Left ventricle myocardium inferior (tissue), 1 donor: ENCODE data around the gene SRPX. TPM values are rescaled to one million over a fixed set of nuclear protein-coding genes. Genes with fewer than 3 reads are reported as not detected.
A peak's percentile ranks its signal among the peaks of the same experiment; 100 is the strongest.

Experiments
- DNase-seq: peaks from one replicate; pipeline ENCODE4 v3.0.0-alpha.2; 2020
- H3K27ac ChIP-seq: fragments of 200-600 bp; replicated peaks from 2 replicates; pipeline ENCODE4 v1.8.0; 2021
- H3K27me3 ChIP-seq: fragments of 200-600 bp; 2 replicates; pipeline ENCODE4 v1.8.0; 2021; ENCODE audit warnings: low read depth
- H3K36me3 ChIP-seq: fragments of 200-600 bp; 2 replicates; pipeline ENCODE4 v1.8.0; 2021
- H3K4me1 ChIP-seq: fragments of 200-600 bp; 2 replicates; pipeline ENCODE4 v1.8.0; 2021
- H3K4me3 ChIP-seq: fragments of 200-600 bp; 2 replicates; pipeline ENCODE4 v1.8.0; 2021; ENCODE audit warnings: mild to moderate bottlenecking, moderate library complexity
- H3K9me3 ChIP-seq: fragments of 200-600 bp; replicated peaks from 2 replicates; pipeline ENCODE4 v1.8.0; 2021
- CTCF ChIP-seq: fragments of 200-600 bp; IDR thresholded peaks from 2 replicates; pipeline ENCODE4 v1.8.0; 2021; ENCODE audit warnings: antibody characterized with exemption, mild to moderate bottlenecking, borderline replicate concordance
- intact Hi-C: fragments of 100-400 bp; cut with micrococcal nuclease; formaldehyde crosslinking; loops from one replicate; pipeline ENCODE4 v1.11.0; 2022
- total RNA-seq: library from RNA; stranded (reverse); fragmentation: NEBNext Ultra II Directional; extraction: Animal tissue kit (Norgen Biotek cat#: 25700); gene quantifications from one replicate; pipeline ENCODE4 v1.2.1, GENCODE V29; 2021
- donor health status: DM: no; HTN: yes; CAD: no; lungs with severe emphysema.

SRPX gene
- total RNA-seq, 1 donor from 2014 or later, result 55.9 TPM

- intact Hi-C loops, result no loop called here
- Histone ChIP-seq H3K4me3 (no peak overlapping the region), H3K27me3 (no peaks in the 10 kb centered on the region), H3K27ac (peak overlapping the region; percentile 59), H3K9me3 (no peaks in the 10 kb centered on the region), H3K4me1 (peaks cover 12% of the 10 kb centered on the region), H3K36me3 (no peaks in the 10 kb centered on the region)
- no peak for TF ChIP-seq CTCF
- no peak for DNase-seq
Observed at GRCh38 chrX:38232079-38232686, 11.5 kb upstream of the SRPX start.

- TF ChIP-seq CTCF, result no peak
- H3K4me3 ChIP-seq, result peak overlapping the region; percentile 32
- H3K4me1 ChIP-seq, result peaks cover 7% of the 10 kb centered on the region
- peak overlapping the region; percentile 74 for H3K27ac ChIP-seq
- H3K9me3 ChIP-seq, result no peaks in the 10 kb centered on the region
- intact Hi-C loops, result no loop called here
- H3K36me3 ChIP-seq, result no peaks in the 10 kb centered on the region
- H3K27me3 ChIP-seq, result no peaks in the 10 kb centered on the region
- DNase-seq, result no peak
Observed at GRCh38 chrX:38225093-38225492, 4.4 kb upstream of the SRPX start.

GRCh38 chrX:38224160-38224559, 3.5 kb upstream of the SRPX start:
- Histone ChIP-seq H3K4me3 (peak overlapping the region; percentile 32), H3K9me3 (no peaks in the 10 kb centered on the region), H3K36me3 (no peaks in the 10 kb centered on the region), H3K27me3 (no peaks in the 10 kb centered on the region), H3K4me1 (peaks cover 7% of the 10 kb centered on the region), H3K27ac (peak overlapping the region; percentile 74)
- DNase-seq, result no peak
- intact Hi-C loops, result no loop called here
- no peak for TF ChIP-seq CTCF

- H3K9me3 ChIP-seq, result no peaks in the 10 kb centered on the region
- no peaks in the 10 kb centered on the region for H3K27me3 ChIP-seq
- intact Hi-C loops, result no loop called here
- peak overlapping the region; percentile 70 for H3K4me3 ChIP-seq
- H3K36me3 ChIP-seq, result no peaks in the 10 kb centered on the region
- H3K27ac ChIP-seq, result peak overlapping the region; percentile 72
- no peak for DNase-seq
- peaks cover 7% of the 10 kb centered on the region for H3K4me1 ChIP-seq
- no peak for TF ChIP-seq CTCF
Observed at GRCh38 chrX:38221391-38221929, 789 bp upstream of the SRPX start.

- no peaks in the 10 kb centered on the region for H3K27me3 ChIP-seq
- peak overlapping the region; percentile 70 for H3K4me3 ChIP-seq
- H3K9me3 ChIP-seq, result no peaks in the 10 kb centered on the region
- TF ChIP-seq CTCF, result peak; percentile 43
- intact Hi-C loops, result no loop called here
- DNase-seq, result peak; percentile 30
- H3K4me1 ChIP-seq, result peaks cover 7% of the 10 kb centered on the region
- H3K36me3 ChIP-seq, result no peaks in the 10 kb centered on the region
- peak overlapping the region; percentile 72 for H3K27ac ChIP-seq
Observed at GRCh38 chrX:38220024-38220414, 652 bp downstream of the SRPX start.
